NCI-H1048 (cell line): ENCODE measurements around the gene MTPN.

Source experiments
- DNase-seq: peaks from one replicate; lab custom pipeline; 2025; lab: John Stamatoyannopoulos, UW

MTPN gene

DNA sequence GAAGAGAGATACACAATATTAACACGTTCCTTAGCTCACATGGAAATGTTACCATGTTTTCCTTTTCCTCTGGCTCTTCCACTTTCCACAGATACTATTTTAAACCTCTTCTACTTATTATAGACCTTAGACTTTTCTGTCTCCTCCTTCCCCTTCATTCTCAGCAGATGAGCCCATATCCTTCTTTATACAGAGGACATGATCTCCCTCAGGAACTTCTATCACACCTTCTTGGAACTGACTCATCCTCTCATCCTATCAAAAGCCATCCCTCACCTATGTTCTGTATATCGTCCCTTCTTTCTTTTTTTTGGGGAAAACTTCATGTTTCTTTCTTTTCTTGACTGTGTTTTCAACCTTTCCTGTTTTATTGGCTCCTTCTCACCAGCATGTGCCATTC is 20.8 kb downstream of the MTPN start:
- no peak for DNase-seq

DNA sequence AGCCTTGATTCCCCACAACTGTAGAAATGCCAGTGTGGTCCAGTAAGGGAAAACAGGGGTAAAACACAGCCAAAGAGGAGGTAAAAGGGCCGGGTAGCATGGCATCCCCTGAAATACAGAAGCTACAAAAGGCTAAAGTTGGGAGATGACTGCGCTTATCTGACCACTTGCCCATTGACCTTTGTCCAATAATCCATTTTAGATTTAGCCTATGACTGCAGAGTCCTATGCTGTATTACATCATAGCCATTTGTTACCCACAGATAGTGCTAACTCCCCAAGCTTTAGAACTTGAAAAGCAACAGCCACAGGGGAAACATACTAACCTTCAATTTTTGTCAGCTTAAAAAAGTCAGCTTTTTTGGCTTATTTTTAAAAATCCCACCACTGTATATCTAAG is 26.2 kb downstream of the MTPN start:
- no peak for DNase-seq

DNA sequence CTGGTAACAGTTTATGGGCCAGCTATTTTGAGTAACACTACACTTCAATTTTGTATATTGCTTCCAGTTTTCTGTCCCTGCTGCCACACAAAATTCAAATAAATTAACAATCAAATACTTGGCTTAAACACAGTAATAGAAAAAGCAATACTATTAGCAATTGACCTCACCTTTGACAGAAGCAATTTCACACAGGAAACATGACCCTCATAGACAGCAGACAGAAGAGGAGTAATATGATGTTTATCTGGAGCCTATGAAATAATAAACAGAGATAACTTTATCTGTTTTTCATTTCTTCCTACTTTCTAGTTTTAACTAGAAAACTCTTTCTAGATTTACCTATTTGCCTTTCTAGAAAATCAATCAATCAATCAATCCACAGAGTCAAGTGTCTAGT is 26.7 kb downstream of the MTPN start:
- DNase-seq, result no peak

DNA sequence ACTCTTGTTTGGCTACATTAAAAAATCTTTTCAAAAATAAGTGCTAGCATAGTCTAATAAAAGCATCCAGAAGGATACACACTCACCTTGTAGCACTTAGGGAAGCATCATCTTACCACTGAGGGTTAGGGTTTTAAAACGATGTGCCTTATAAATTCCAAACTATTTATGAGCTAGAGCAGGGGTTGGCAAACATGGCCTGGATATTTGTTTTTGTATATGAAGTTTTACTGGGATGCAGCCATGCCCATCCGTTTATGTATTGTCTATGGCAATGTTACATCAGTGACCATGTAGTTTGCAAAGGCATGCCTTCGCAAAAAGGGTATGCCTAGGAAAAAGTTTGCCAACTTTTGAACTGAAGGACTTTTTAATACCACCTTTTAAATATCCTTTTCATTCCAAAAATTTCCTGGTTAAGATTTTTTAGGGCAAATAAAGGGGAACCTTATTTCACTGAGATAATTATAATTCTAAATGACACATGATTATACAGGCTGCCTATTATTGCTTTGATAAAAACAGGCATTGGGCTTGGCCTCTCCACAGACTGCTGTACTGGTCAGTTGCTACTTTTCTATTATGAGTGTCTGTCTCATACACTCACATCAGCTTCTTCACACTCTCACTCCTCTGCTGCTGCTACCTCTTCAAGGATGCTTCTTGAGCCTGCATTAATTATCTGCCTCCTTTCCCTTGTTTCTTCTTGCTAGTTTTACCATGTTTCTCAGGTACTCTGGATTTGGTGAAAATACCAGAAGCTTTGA is 30.7 kb downstream of the MTPN start:
- DNase-seq, result no peak

DNA sequence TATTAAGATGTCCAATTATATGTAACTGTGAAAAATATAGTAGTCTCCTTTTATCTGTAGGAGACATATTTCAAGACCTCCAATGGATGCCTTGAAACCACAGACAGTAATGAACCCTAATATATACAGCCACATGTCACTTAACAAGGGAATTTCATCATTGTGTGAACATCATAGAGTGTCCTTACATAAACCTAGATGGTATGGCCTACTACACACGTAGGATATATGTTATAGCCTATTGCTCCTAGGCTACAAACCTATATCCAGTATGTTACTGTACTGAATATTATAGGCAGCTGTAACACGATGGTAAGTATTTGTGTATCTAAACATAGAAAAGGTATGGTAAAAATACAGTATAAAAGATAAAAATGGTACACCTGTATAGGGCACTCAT is 32.4 kb downstream of the MTPN start:
- DNase-seq, result no peak

DNA sequence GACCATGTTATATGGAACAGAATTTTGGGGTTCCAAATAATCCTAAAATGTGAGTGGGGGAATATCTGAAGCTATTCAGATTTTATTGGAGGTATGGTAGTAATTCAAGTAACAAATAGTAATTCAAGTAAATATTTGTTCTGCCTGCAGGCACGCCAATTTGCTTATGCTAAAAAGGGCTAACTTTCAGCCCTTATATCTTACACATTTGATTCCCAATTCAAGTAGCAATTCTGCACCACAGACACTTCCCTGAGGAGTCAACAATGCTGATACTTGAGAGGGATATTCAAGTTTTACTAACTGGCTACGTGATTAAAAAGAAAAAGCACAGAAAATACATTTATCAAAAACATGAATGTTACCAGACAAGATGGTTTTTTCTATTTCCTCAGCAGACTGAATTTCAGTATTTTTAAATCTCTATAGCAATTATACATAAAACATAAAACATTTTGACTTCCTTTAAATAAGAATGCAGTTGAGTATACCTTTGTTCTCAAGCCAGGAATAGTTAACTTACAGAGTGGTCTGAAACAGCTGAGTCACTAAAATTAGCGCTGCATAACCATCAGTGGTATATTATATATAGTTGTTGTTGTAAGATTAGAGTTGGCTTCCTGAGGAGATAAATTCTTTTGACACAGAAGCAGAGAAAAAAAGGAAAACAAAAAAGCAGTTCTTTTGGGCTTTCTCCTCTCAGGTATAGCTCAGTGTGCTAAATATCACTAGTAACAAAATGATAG is 33.9 kb downstream of the MTPN start:
- DNase-seq, result no peak

DNA sequence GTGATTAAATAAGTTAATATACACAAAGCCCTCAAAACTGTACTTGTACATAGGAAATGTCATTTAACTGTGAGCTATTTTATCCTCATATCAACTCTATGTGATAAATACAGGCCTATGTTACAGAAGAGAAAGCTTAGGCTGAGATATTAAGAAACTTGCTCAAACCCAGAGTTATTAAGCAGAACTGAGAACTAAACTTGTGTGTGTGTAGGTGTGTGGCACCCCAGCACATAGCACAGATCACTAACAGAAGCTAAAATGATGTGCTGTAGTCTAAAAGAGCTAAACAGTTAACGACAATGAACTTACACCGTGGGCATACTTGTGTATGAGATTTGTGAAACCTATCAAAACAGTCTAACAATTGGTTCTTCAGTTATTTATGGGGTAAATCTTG is 34.5 kb downstream of the MTPN start:
- DNase-seq, result no peak

DNA sequence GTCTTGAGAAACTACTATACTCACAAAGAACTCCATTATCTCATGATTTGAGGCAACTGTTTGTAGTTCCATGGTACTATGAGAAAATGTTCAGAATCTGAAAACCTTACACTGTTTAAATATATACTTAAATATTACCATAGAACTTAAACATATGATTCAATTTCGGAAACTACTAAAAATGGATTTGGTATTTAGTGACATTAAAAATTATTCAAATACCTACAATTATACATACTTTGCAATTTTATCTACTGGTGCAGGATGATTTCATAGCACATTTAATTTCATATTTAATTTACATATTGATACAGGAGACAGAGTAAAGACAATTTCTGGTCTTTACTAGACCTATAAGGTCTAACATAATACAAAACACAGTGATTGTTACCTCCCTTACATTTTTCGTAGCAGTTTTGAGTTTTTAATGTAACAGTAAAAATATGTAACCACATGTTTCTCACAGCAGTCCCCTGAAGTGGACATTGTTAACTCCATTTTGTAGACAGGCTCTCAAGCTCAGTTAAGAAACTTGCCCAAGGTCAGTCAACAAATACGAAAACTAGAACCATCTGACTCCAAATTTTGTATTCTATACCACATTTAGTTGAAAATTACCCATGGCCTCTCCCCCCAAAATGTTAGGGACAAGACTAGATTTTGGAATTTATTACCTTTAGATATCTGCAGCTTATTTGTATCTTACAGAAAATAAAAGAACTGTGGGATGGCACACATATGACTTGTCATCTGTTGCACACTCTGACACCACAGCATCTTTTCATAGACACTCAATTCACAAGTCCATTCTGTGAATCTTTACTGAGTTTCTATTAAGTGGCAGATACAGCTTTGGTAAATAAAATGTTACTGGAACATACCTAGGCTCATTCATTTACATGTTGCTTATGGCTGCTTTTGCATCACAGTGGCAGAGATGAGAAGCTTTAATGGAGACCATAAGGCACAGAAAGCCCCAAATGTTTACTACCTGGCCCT is 36.8 kb downstream of the MTPN start:
- DNase-seq, result no peak

DNA sequence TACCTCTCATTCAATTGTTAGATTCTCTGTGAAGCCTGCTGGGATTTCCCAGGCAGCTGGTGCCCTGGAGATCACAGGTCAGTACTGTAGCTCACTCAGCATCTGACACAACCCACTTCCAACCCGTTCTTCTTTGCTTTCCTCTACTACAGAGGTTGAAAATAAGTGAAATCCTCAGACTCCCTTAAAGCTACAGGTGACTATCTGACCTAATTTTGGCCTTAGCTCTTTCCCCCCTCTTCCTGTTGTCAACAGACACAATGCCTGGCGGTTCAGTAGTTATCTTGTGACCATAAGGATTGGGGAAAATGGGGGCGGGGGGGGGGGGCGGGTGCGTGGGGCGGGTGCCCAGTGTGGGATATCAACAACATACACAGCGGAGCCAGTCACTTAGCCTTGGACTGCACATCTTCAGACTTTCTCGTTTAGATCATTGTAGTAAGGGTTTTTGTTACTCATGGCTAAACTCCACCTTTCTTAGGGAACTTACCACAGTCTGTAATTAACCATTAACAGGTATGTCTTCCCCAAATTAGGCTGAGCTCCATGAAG is 37.8 kb downstream of the MTPN start:
- DNase-seq, result no peak

DNA sequence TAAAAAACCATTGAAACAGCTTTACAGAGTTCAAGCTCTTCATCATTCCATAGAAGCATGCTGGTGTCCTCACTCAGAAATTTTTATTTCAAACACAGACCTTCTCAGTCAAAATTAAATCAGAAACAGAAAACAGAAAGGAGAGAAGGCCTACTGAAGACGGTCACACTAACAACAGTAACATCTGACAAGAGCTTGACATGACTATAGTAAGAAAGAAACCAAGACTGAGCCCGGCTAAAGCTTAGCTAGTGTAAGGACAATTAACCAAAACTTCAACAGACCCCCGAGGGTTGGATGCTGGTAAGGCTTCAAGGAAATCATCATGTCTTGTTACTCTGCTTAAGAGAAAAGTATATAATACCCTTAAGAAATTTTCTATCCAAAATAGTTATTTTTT is 38.6 kb downstream of the MTPN start:
- no peak for DNase-seq

DNA sequence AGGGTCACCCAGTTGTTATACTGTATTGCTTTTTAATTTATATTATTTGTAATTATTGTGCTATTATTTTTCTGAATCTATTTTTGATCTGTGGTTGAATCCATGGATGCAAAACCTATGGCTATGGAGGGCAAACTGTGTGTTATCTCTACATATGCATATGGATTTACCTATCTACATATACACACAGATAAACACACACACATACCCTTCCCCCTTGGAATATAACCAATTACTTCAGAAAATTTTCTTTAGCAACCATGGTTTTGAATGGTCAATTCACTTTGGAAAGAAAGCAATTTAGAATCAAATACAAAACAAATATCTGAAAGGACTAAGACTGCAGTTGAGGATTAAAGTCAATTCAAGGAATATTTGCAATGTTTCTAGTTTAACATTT is 39.1 kb downstream of the MTPN start:
- DNase-seq, result no peak

DNA sequence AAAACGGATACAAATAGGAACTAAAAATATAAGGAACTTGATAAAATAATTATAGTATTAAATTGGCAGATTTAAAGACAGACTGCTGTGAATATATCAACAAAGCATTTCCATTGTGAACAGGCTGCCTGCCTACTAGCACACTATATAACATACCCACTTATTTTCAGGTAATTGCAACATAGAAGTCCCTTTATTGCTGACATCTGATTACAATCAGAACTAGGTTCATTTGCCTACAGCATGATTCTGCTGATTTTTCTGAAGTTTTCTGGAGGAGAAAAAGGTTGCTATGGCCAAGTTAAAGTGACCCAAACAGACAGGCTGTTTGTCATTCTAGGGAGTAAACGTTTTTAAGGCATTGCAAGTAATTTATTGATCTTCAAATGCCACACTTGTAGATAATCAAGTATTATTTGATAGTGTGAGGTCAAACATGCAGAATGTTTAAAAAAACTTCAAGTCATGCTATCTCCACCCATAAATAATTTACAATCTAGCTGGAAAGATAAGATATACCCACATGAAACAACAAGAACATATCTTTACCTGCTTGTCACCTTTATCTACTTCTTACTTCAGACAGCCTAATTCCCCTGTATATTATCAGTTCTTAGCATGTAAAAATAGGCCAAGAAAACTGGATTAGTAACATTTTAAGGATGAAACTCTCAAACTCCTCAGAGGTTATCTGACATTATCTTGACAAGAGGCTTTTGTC is 40.5 kb downstream of the MTPN start:
- DNase-seq, result peak; percentile 7

DNA sequence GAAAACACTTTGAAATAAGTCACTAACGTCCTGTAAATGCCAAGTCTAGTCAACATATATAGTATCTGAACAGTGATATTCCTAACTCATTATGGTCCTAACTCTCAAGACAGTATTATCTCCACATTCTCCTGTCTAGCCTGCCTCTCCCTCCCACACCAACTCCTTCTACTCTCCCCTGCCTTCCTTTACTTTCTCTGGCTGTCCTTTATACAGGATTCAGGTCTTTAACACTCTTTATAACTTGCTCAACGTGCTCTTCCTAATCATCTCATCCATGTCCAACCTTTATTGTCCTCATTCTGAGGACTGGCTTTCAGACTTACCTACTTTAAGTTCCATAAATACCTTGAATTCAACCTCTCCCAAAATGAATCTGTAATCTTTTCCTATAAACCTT is 42.5 kb downstream of the MTPN start:
- DNase-seq, result no peak

DNA sequence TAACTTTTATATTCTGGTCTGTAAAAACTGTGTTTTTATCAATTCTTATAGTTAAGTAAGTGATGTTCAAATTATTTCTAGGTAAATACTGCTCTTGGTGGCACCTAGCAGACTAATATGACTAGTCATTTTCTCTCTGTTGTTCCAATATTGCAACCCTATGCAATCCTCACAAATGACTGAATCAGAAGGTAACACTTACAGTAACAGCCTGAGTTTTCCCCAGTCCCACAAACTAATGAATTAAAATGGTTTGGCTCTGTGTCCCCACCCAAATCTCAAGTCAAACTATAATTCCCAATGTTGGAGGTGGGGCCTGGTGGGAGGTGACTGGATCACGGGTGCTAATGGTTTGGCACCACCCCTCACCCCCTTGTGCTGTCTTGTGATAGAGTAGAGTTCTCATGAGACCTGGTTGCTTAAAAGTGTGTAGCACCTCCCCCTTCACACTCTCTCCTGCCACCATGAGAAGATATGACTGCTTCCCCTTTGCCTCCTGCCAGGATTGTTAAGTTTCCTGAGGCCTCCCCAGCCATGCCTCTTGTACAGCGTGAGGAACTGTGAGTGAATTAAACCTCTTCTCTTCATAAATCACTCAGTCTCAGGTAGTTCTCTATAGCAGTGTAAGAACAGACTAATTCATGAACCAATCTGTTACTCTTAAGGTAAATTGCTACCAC is 43.5 kb downstream of the MTPN start:
- no peak for DNase-seq

DNA sequence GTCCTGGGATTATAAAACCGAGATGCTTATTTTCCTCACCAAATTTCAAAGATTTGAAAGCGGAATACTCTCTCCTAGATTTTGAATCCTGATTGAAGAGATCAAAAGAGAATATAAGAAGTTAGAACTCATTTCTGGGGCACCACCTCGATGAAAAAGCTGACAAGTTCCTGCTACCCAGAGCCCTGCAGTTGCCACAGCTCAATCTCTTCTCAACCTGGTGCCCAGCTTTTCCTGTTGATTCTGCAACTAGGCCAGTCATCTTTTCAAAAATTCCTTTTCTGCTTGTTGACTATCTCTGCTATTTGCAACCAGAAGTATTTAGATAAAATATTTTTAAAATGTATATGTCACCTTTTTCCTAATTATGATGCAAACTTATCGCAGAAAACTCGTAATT is 45.0 kb downstream of the MTPN start:
- DNase-seq, result no peak

DNA sequence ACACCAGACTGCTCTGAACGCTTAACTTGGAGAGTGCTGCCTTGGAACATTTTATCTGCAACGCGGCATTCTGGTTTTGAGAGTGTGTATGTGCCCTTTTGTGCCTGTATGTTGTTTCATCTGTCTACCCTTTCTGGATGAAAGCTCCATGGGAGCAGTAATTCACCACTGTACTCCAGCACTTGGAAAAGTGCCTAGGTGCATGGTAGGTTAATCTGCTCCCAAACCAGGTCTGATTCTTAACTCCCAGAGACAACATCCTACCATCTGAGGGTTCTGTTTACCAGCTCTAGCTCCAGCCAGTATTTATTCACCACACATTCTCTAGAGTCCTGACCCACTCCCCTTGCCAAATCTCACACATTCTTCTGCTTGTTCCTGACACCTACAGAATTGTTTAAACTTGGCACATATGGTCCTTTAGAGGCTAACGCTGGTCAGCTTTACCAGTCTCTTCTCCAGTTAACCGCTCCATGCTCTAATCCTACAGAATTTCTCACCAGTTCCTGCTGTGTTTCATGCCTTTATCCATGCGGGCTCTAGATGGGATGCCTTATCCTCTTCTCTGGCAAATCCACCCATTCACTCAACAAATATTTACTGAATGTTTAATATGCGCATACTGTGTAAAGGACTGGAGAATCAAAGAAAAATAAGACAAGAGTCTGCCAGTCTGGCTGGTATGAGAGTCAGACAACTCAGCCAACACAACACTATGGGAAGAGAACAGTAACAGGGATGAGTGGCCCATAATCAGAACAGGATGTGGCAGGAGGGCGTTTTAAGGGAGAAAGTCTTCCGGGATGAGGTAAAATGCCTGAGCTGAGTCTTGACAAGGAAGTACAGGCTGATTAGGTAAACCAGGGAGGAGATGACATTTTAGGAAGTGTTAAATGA is 46.3 kb downstream of the MTPN start:
- no peak for DNase-seq

DNA sequence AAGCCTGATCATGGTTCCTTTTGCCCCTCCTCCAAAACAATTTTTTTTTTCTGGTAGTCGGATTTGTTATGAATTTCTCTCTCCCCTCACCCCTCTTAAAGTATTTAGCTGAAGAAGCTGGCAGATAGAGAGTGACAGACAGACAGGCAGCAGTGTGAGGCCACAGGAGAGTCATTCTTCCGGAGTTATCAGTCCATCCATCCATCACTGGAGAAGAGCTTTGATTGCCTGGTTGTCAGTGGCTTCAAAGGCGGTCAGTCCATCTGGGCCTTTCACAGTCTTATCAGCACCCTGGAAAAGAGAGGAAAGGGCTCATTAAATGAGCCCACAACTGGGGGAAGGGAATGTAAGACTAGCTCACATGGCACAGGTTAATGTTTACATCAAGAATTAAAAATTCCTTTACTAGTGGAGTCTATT is 47.4 kb downstream of the MTPN start:
- no peak for DNase-seq

DNA sequence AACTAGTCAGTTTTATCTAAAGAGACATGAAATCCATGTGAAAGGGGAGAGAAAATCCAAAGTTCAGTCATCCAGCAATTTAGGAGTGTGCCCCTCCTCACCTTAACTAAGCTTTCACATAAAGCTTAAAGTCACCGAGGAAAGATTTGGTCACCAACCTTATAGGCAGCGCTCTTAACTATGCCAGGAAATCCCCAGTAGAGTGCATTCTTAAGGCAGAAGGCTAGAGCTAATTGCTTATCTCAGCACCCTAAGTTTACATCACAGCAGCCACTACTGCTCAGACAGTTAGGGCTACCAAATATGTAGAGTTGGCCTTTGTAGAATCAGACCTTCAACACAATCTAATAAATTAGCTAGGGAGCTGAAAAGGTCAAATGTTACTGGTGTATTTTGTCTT is 47.9 kb downstream of the MTPN start:
- no peak for DNase-seq

DNA sequence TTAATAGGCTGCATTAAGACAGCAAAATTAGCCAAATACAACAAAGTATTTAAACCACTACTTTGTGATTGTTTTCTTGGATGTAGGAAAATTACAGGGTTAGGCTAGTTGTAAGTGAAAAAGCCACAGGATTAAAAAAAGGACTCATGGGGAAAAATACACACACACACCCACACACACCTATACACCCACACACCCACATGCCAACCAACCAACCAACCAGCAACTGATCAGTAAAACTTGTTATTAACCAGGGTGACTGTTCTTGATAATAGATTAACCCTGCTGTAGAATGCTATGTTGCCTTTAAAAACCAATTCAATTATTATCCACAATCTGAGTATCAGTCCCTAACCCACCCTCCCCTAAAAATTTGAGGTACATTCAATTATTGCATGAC is 49.0 kb downstream of the MTPN start:
- DNase-seq, result no peak

DNA sequence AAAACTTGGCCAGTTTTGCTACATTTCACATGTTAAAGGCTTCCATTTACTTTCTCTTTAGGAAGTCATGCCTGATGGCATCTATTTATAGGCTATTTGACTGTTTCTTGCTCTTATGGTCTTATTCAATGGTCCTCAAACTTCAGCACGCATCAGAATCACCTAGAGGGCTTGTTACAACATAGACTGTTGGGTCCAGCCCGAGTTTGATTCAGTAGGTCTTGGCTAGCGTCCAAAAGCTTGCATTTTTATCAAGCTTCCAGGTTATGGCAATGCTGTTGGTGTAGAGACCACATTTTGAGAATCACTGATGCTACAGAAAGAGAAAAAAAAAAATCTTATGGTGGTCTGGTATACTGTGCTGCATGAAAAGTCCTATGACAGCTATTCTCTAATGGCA is 51.9 kb downstream of the MTPN start:
- DNase-seq, result no peak
